Liver (tissue), 3 donors: Measurements from ENCODE around the gene IGSF22.

Experiments
- HNF4G ChIP-seq: IDR thresholded peaks from 2 replicates; pipeline ENCODE4 v1.6.1; 2016; ENCODE audit warnings: antibody characterized with exemption
- TF ChIP-seq, protein P1 (sequence below): fragments of 150-350 bp; IDR thresholded peaks from 2 replicates; pipeline ENCODE4 v1.5.1; 2017; ENCODE audit warnings: improper control_type of control experiment, low read depth, low read length; ENCODE audit not compliant: missing input control
- donor health status: healthy.
- donor health status: healthy.

DNA sequence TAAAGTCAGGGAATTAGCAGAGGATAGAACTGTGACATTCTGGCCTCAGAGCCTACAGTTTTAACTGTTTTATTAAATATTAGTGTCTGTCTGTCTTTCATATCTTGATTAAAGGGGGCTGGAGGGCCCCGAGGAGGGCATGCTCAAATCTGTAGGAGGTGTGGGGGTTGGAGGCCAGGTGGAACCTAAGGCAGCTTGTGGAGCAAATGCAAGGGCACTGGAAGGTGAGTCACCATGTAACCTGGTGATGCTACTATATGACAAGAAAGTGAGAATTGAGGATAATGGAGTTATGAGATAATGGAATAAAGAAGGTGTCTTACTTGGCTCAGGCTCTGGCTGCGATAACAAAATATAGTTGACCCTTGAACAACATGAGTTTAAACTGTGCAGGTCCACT, 54.7 kb downstream of the IGSF22 start:
- TF ChIP-seq, protein P1, sequence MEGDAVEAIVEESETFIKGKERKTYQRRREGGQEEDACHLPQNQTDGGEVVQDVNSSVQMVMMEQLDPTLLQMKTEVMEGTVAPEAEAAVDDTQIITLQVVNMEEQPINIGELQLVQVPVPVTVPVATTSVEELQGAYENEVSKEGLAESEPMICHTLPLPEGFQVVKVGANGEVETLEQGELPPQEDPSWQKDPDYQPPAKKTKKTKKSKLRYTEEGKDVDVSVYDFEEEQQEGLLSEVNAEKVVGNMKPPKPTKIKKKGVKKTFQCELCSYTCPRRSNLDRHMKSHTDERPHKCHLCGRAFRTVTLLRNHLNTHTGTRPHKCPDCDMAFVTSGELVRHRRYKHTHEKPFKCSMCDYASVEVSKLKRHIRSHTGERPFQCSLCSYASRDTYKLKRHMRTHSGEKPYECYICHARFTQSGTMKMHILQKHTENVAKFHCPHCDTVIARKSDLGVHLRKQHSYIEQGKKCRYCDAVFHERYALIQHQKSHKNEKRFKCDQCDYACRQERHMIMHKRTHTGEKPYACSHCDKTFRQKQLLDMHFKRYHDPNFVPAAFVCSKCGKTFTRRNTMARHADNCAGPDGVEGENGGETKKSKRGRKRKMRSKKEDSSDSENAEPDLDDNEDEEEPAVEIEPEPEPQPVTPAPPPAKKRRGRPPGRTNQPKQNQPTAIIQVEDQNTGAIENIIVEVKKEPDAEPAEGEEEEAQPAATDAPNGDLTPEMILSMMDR, result no peak
- no peak for TF ChIP-seq HNF4G
